Liver (tissue), 3 donors: ENCODE results near the gene WSCD1.

Source experiments
- RXRA ChIP-seq, 2 donors: IDR thresholded peaks; 2 replicates each; pipeline ENCODE4 v1.6.1; 2017 to 2018; ENCODE audit warnings: antibody characterized with exemption in 2 of 2, mild to moderate bottlenecking in 1 of 2
- YY1 ChIP-seq: IDR thresholded peaks from 2 replicates; pipeline ENCODE4 v1.6.1; 2016; ENCODE audit warnings: antibody characterized with exemption, mild to moderate bottlenecking
- TF ChIP-seq, protein P1 (sequence below): fragments of 150-350 bp; IDR thresholded peaks from 2 replicates; pipeline ENCODE4 v1.5.1; 2017; ENCODE audit warnings: improper control_type of control experiment, low read depth, low read length; ENCODE audit not compliant: missing input control
- TF ChIP-seq, protein P2 (sequence below): IDR thresholded peaks from 2 replicates; pipeline ENCODE4 v1.6.1; 2016; ENCODE audit warnings: antibody characterized with exemption
- donor health status: healthy.
- donor health status: healthy.

DNA sequence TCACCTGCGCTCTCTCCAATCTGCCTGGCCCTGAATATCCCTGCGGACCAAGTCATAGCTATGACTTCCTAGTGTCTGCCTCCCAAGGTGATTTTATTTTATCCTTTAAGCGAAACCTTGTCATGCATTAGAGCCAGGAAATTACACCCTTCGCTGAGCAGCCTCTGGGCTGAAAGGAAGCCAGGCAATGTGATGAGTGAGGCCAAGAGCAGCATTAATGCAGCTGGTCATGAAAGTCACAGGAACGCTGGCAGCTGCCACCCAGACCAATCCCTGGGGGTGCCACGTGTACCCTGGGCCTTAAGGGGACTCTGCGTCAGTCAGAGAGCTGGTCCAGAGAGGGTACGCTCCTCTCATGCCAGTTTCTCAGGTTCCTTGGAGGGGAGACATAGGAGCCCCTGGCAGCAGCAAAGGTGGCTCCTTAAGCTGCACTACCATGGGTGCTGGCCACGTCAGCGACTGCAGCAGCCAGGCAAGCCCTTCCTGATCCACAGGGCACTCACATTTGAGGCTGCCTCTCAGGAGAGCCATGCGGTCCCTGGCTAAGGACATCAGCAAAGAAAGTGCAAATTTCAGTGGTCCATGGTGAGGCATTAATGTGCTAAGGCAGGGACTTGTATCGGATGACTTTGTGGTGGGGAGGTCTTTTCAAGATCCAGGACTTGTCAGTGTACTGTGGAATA is 42.7 kb upstream of the WSCD1 start:
- TF ChIP-seq, protein P1, sequence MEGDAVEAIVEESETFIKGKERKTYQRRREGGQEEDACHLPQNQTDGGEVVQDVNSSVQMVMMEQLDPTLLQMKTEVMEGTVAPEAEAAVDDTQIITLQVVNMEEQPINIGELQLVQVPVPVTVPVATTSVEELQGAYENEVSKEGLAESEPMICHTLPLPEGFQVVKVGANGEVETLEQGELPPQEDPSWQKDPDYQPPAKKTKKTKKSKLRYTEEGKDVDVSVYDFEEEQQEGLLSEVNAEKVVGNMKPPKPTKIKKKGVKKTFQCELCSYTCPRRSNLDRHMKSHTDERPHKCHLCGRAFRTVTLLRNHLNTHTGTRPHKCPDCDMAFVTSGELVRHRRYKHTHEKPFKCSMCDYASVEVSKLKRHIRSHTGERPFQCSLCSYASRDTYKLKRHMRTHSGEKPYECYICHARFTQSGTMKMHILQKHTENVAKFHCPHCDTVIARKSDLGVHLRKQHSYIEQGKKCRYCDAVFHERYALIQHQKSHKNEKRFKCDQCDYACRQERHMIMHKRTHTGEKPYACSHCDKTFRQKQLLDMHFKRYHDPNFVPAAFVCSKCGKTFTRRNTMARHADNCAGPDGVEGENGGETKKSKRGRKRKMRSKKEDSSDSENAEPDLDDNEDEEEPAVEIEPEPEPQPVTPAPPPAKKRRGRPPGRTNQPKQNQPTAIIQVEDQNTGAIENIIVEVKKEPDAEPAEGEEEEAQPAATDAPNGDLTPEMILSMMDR, result no peak
- TF ChIP-seq RXRA (IDR thresholded peaks at IDR 0.05) (no peak), YY1 (no peak)
- TF ChIP-seq, protein P2, sequence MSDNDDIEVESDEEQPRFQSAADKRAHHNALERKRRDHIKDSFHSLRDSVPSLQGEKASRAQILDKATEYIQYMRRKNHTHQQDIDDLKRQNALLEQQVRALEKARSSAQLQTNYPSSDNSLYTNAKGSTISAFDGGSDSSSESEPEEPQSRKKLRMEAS, result no peak
